Stimulated activated CD4-positive, alpha-beta T cell treated with anti-CD3 and anti-CD28 coated beads, Interleukin-15, amount 100 ng/mL, for 24 hours (primary cell): ENCODE measurements around the gene CBR3.
A peak's percentile ranks its signal among the peaks of the same experiment; 100 is the strongest.

Experiments used
- DNase-seq: peaks from one replicate; pipeline ENCODE4 v3.0.0-alpha.2; 2020

CBR3 gene

DNA sequence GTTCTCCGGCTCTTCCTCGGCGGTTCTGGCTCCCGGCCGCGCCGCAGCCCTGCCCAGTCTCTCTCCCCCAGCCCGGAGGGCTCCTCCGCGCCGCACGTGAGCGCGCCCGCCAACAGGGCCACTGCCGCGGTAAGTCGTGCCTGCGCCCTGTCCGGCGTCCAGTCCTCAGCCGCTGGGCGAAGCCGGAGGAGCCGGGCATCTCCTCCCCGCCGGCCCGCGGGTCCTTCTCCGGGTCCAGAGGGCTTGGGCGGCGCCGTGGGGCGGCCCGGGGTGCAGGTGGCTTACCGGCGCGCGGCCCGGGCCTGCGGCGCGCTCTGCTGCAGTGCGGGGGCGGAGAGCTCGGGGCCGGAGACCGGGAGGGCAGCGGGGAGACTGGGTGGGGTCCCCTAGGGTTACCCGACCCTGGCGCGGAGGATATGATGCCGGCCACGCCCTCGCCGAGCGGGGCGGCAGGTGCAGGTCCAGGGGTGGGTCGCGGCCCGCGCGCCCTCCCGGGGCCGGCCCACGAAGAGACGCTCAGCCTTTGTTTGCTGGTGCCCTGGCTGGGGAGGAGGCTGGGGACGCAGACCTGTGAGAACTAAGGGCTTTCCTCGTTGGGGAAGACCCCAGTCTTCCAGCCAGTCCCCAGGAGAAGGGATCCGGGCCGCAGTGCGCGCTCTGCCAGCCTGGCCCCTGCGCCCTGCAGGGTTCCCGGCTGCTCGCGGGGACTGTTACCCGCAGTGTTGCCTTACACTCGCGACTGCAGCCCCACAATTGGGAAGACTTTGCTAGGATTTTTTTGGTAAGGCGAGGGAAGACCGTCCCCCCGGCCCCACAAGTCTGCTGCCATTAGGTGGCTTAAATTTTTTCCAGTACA is 22.2 kb downstream of the CBR3 start, which contains the start of gene DOP1B:
Gene DOP1B, plus strand, starts transcription at position 10 of the 856 bp plus-strand sequence. CDS start 7,910 bp downstream, outside the sequence.
- DNase-seq: peak; percentile 61

- DNase-seq: no peak
Measured at GRCh38 chr21:36159356-36159921, 24.6 kb downstream of the CBR3 start.

DNA sequence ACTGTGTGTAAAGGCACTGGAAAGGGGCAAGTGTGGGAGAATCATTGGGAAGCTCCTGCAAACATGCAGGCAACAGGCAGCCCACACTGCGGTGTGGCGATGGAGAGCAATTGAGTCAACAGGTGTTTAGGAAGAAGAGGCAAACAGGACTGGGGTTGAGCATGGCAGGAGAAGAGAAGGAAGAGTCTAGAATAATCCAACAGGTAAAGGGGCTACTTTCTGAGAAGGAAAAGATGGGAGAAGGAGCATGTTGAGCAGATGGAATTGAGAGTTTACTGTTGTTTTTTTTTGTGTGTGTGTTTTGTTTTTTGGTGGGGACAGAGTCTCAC is 25.9 kb downstream of the CBR3 start:
- no peak for DNase-seq

DNA sequence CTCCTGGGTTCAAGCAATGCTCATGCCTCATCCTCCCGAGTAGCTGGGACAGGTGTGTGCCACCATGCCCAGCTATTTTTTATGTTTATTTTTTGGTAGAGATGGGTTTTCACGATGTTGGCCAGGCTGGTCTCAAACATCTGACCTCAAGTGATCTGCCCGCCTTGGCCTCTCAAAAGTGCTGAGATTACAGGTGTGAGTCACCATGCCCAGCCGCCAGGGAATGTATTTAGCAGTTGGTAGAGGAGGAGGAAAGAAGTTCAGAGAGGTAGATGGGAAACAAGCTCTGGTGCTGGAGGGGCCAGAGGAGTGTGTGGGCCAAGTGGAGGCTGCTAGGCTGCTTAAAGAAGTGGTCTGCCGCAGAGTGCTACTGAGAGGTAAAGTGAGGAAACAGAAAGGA is 27.8 kb downstream of the CBR3 start:
- no peak for DNase-seq

GRCh38 chr21:36163750-36164741 is 29.2 kb downstream of the CBR3 start:
- DNase-seq: no peak

DNA sequence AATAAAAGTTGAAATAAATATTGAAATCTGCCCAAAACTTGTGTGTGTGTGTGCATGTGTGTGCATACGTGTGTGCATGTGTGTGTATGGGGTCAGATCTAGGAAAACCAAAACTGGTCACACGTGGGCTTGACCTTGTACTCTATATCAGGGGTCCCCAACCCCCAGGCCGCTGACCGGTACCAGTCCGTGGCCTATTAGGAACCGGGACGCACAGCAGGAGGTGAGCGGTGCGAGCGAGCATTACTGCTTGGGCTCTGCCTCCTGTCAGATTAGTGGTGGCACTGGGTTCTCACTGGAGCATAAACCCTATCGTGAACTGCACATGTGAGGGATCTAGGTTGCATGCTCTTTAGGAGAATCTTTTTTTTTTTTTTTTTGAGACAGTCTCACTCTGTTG is 30.5 kb downstream of the CBR3 start:
- DNase-seq: no peak

DNA sequence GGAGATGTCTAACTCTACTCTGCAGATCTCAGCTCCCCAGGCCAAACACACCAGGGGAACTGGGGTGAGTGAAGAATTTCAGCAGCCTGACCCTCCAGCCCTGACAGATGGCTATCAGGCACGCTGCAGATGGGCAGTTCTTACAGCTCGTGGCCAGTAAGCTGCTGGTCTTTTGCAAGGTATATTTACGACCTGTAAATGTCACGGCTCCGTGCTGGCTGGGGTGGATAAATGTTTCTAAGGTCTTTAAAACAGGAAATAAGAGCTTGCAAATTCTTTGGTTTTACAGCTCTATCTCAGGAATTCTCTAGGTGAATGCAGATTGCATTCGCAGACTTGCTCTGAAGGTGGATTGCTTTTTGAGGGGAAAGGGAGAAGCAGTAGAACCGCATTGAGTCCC is 31.8 kb downstream of the CBR3 start:
- DNase-seq: no peak

GRCh38 chr21:36167541-36167940 is 32.7 kb downstream of the CBR3 start:
- no peak for DNase-seq

DNA sequence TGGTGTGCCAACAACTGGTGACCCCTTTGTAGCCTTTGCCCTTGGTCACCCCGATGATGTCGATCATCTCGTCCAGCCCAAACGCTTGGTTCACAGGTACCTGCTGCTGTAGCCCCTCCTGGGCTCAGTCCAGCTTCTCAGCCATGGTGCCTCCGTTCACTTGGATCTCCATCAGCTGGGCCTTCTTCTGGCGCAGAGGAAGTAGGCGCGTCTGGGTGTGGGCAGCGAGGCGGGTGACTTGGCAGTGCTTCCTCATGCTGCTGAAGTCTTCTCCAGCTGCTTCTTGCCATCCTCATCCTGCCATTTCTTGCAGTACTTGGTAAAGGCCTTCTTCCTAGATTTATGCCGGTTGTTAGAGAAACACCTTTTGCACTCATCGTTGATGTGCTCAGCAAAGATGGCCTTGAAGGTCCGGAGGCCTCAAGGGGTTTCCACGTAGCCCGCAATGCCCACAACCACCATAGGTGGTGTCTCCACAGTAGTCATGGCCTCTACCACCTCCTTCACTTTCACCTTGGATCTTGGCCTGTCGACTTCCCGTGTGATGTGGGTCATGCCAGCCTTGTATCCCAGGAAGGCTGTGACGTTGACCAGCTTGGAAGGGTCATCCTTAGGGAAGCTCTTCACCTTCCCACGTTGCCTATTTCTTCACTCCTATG is 34.7 kb downstream of the CBR3 start:
- DNase-seq: peak; percentile 7

GRCh38 chr21:36170823-36171222 is 35.9 kb downstream of the CBR3 start:
- DNase-seq: no peak

DNA sequence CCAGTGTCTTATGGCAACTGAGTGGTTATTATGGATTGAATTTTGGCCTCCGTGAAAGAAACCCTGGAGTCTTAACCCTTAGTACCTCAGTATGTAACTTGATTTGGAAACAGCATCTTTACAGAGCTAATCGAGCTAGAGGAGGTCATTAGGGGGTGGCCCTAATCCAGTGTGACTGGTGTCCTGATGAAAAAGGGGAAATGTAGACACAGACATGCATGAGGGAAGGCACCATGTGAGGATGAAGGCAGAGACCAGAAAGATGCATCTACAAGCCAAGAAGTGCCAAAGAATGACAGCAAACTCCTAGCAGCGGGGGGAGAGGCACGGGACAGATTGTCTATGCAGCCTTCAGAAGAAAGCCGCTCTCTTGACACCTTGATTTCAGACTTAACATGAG is 36.5 kb downstream of the CBR3 start:
- no peak for DNase-seq

- no peak for DNase-seq
Measured at GRCh38 chr21:36171741-36172331, 37.0 kb downstream of the CBR3 start.

DNA sequence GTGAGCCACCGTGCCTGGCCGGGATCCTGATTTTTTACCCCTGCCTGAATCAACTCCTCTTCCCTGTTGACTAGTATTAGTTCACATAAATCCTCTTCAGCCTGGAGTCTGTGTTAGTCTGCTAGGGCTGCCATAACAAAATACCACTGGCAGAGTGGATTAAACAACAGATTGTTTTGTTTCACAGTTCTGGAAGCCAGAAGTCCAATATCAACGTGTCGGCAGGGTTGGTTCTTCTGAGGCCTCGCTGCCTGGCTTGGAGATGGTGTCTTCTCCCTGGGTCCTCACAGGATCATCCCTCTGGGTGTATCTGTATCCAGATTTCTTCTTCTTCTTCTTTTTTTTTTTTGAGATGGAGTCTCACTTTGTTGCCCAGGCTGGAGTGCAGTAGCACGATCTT is 39.9 kb downstream of the CBR3 start:
- no peak for DNase-seq

- no peak for DNase-seq
Measured at GRCh38 chr21:36175771-36176565, 41.1 kb downstream of the CBR3 start.

- DNase-seq: no peak
Measured at GRCh38 chr21:36178349-36178748, 43.5 kb downstream of the CBR3 start.

DNA sequence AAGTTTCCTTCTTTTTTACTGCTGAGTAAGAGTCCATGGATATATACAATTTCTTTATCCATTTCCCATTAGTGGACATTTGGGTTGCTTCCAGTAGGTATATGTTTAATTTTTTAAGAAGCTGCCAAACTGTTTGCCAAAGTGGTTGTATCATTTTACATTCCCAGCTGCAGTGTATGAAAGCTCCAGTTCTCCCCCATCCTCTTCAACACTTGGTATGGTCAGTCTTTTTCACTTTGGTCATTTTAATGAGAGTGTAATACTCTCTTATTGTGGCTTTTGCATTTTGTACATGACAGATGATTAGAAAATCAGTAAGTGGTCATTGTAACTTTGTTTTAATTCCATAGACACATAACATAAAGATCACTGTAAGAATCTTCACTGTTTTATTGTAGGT is 44.3 kb downstream of the CBR3 start:
- DNase-seq: no peak

GRCh38 chr21:36180963-36181362 is 46.1 kb downstream of the CBR3 start:
- DNase-seq: no peak

GRCh38 chr21:36183144-36183795 is 48.4 kb downstream of the CBR3 start:
- DNase-seq: no peak

GRCh38 chr21:36184545-36184944 is 49.7 kb downstream of the CBR3 start:
- no peak for DNase-seq

- DNase-seq: no peak
Measured at GRCh38 chr21:36185523-36185922, 50.6 kb downstream of the CBR3 start.

DNA sequence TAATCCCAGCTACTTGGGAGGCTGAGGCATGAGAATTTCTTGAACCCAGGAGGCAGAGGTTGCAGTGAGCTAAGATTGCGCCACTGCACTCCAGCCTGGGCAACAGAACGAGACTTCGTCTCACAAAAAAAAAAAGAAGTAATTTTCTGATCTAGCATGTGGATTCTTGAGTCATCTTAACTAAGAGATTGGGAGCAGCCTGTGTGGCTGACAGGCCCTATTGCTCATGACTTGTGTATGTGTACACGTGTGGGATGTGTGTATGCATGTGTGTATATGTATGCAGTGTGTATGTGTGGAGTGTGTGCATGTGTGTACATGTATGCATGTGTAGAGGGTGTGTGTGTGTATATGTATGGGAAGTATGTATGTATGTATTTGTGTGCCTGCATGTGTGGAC is 51.2 kb downstream of the CBR3 start:
- DNase-seq: no peak
